Right lobe of liver (tissue), 4 donors: ENCODE results near the gene CDHR2.

ENCODE experiments used
- POLR2A ChIP-seq: fragments of 450-650 bp; IDR thresholded peaks from one replicate; pipeline ENCODE4 v1.6.1; 2017; ENCODE audit warnings: antibody characterized with exemption, mild to moderate bottlenecking
- TF ChIP-seq, protein P1 (sequence below), 4 donors: fragments of 200-600 bp in 3 of 4; fragments of 450-650 bp in 1 of 4; IDR thresholded peaks; one replicate each; pipeline versions ENCODE4 v1.5.1 to v1.8.0; 2016 to 2022; ENCODE audit warnings: antibody characterized with exemption in 4 of 4, mild to moderate bottlenecking in 2 of 4
- donor health status: DM: no; HTN: no; CAD: no.
- donor health status: DM: no; HTN: no; CAD: no.
- donor health status: DM: no; HTN: yes; CAD: no.

DNA sequence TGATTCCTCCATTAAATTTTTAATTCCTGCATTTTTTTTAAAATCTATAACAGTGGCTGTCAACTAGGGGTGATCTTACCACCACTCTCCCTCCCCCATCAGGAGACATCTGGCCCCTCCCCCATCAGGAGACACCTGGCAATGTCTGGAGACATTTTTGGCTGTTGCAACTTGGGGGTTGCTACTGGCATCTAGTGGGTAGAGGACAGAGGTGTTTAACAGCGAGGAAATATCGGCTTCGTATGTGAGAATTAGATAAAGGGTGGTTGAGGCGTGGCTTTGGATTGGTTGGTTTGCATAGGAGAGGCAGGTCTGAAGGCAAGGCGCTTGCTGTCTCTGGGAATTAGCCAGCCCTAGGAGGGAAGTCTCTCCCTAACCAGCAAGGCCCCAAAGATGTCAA, 10.5 kb downstream of the CDHR2 start:
- no peak for TF ChIP-seq POLR2A
- TF ChIP-seq, protein P1, sequence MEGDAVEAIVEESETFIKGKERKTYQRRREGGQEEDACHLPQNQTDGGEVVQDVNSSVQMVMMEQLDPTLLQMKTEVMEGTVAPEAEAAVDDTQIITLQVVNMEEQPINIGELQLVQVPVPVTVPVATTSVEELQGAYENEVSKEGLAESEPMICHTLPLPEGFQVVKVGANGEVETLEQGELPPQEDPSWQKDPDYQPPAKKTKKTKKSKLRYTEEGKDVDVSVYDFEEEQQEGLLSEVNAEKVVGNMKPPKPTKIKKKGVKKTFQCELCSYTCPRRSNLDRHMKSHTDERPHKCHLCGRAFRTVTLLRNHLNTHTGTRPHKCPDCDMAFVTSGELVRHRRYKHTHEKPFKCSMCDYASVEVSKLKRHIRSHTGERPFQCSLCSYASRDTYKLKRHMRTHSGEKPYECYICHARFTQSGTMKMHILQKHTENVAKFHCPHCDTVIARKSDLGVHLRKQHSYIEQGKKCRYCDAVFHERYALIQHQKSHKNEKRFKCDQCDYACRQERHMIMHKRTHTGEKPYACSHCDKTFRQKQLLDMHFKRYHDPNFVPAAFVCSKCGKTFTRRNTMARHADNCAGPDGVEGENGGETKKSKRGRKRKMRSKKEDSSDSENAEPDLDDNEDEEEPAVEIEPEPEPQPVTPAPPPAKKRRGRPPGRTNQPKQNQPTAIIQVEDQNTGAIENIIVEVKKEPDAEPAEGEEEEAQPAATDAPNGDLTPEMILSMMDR (IDR thresholded peaks at IDR 0.05): no peak
